ENCODE measurements around the gene THAP2. TPM values are rescaled to one million over a fixed set of nuclear protein-coding genes. Genes with fewer than 3 reads are reported as not detected.
"Not testable (repeated sequence)": the region's sequence is repeated elsewhere in the genome, so short reads cannot be mapped to it uniquely, and the experiment has no call there.

Gene THAP2
- polyA plus RNA-seq, 2 of the 4 experiments (the other 2 are of a cell fraction) = 3.6 to 8.5 TPM

- TF ChIP-seq HMGXB4 (CRISPR knock-in tag; IDR thresholded peaks at IDR 0.05; ENCODE audit: borderline replicate concordance) (no peak), PBX3 (IDR thresholded peaks at IDR 0.05) (no peak), EHMT2 (IDR thresholded peaks at IDR 0.05; ENCODE audit: low read depth) (no peak)
Measured at GRCh38 chr12:71694099-71694820, 30.2 kb downstream of the THAP2 start (continued).

- H3K4me1 ChIP-seq = no peaks in the 10 kb centered on the region
- no peak overlapping the region for H3K4me3 ChIP-seq
- no peak for FAIRE-seq
- CTCF ChIA-PET = no interaction called here
- WGBS (ENCODE audit: missing lambda C conversion rate) = 80% methylated on average over 1 of the region's 1 CpG
- no peak overlapping the region for H3K4me2 ChIP-seq
- ATAC-seq = no peak
- POLR2A ChIA-PET = no interaction called here
- TF ChIP-seq ZFP36 (IDR thresholded peaks at IDR 0.05; ENCODE audit: borderline replicate concordance, partially characterized antibody) (no peak), ZSCAN20 (CRISPR knock-in tag; IDR thresholded peaks at IDR 0.05) (no peak), MAZ (IDR thresholded peaks at IDR 0.05; ENCODE audit: borderline replicate concordance, low read depth, low read length) (no peak), TFCP2L1 (CRISPR knock-in tag; IDR thresholded peaks at IDR 0.05) (no peak), E2F6 (IDR thresholded peaks at IDR 0.05; ENCODE audit: borderline replicate concordance, low read depth) (no peak), TP53 (CRISPR knock-in tag; IDR thresholded peaks at IDR 0.05) (no peak), JUNB (IDR thresholded peaks at IDR 0.05) (no peak), HOXB5 (CRISPR knock-in tag; IDR thresholded peaks at IDR 0.05) (no peak), CHD4 (IDR thresholded peaks at IDR 0.05; ENCODE audit: borderline replicate concordance) (no peak), PBX3 (IDR thresholded peaks at IDR 0.05) (no peak), FOSL2 (IDR thresholded peaks at IDR 0.05) (no peak), FOSL2 (CRISPR knock-in tag; IDR thresholded peaks at IDR 0.05) (no peak), ZNF302 (CRISPR knock-in tag; IDR thresholded peaks at IDR 0.05) (no peak), POLR2AphosphoS2 (conservative IDR thresholded peaks at IDR 0.05; ENCODE audit: low read length) (no peak), SMC3 (IDR thresholded peaks at IDR 0.05) (no peak), CBX2 (IDR thresholded peaks at IDR 0.05; ENCODE audit: borderline replicate concordance, low read depth) (no peak), CBX8 (IDR thresholded peaks at IDR 0.05) (no peak)
- DNase-seq (ENCODE audit: low read depth in 1 of 2, low spot score in 1 of 2) = no peak
- H3K27ac ChIP-seq = no peak overlapping the region
- H3K9me3 ChIP-seq = no peaks in the 10 kb centered on the region
Measured at GRCh38 chr12:71695782-71696181, 31.7 kb downstream of the THAP2 start.

GRCh38 chr12:71702181-71702580 is 38.1 kb downstream of the THAP2 start:
- H3K4me1 ChIP-seq; H3K4me2 ChIP-seq; FAIRE-seq; POLR2A ChIA-PET; DNase-seq (ENCODE audit: low read depth in 1 of 2, low spot score in 1 of 2); H3K9me3 ChIP-seq; CTCF ChIA-PET; ATAC-seq; H3K27ac ChIP-seq; H3K4me3 ChIP-seq: not testable (repeated sequence)
- 87% methylated on average over 8 of the region's 8 CpGs for WGBS (ENCODE audit: missing lambda C conversion rate)
